ENCODE measurements around the gene BRWD1. TPM values are rescaled to one million over a fixed set of nuclear protein-coding genes. Genes with fewer than 3 reads are reported as not detected.

The BRWD1 gene
- total and polyA plus RNA-seq, 2 experiments from 2014 or later, result 35.2 to 75.5 TPM

DNA sequence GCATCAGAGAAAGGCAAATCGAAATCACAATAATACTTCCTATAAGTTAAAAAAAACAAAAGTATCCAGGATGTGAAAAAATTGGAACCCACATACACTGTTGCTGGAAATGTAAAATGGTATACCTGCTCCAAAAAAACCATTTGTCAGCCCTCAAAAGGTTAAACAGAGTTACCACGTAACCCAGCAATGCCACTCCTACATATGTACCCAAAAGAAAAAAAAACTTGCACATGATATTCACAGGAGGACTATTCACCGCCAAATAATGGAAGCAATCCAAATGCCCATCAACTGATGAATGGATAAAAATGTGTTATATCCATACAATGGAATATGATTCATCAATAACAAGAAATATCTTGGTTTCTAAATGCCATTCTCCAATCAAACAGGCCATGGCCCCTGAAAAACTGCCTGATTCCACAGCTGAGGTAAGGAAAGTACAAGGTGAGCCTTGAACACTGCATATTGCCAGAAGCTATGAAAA, 91.4 kb downstream of the BRWD1 start:
- Histone ChIP-seq H4K20me1 (replicated peaks; ENCODE audit: insufficient read depth) (no peaks in the 10 kb centered on the region), H3K4me1 (ENCODE audit: insufficient read depth) (no peaks in the 10 kb centered on the region), H3F3A (replicated peaks; ENCODE audit: low read depth) (no peaks in the 10 kb centered on the region), H3K27me3 (ENCODE audit: insufficient read depth) (no peaks in the 10 kb centered on the region), H3K36me3 (ENCODE audit: insufficient read depth) (peaks cover 23% of the 10 kb centered on the region; the same call in 1 of the 2 replicates), H2AFZ (no peak overlapping the region), H3K79me2 (replicated peaks; ENCODE audit: insufficient read depth) (no peaks in the 10 kb centered on the region), H3K9me2 (ENCODE audit: insufficient read depth) (no peaks in the 10 kb centered on the region), H3K27ac (ENCODE audit: low read depth) (no peak overlapping the region), H3K4me2 (no peak overlapping the region), H3K4me3 (no peak overlapping the region)
- Mint-ChIP-seq H3K27ac (no peak overlapping the region), H3K4me3 (no peak overlapping the region), H3K4me1 (no peaks in the 10 kb centered on the region), H3K27me3 (ENCODE audit: insufficient read depth, low read depth, poor library complexity) (no peaks in the 10 kb centered on the region), H3K36me3 (ENCODE audit: low read depth) (peaks cover 44% of the 10 kb centered on the region), H3K9me3 (no peaks in the 10 kb centered on the region)
- no peak for ATAC-seq
- no peak for TF ChIP-seq ETS1 (IDR thresholded peaks at IDR 0.05)
- DNase-seq (ENCODE audit: low spot score), result no peak

GRCh38 chr21:39221282-39221996, 92.0 kb downstream of the BRWD1 start:
- Mint-ChIP-seq H3K36me3 (ENCODE audit: low read depth) (peaks cover 39% of the 10 kb centered on the region), H3K9me3 (no peaks in the 10 kb centered on the region), H3K27ac (0 out of 2 replicates have a peak overlapping the region, but pooled peaks have one; percentile 75), H3K4me1 (no peaks in the 10 kb centered on the region), H3K4me3 (no peak overlapping the region), H3K27me3 (ENCODE audit: insufficient read depth, low read depth, poor library complexity) (no peaks in the 10 kb centered on the region)
- Histone ChIP-seq H3K27ac (ENCODE audit: low read depth) (no peak overlapping the region), H2AFZ (no peak overlapping the region), H4K20me1 (replicated peaks; ENCODE audit: insufficient read depth) (no peaks in the 10 kb centered on the region), H3F3A (replicated peaks; ENCODE audit: low read depth) (no peaks in the 10 kb centered on the region), H3K4me1 (ENCODE audit: insufficient read depth) (no peaks in the 10 kb centered on the region), H3K36me3 (ENCODE audit: insufficient read depth) (peaks cover 23% of the 10 kb centered on the region; the same call in 1 of the 2 replicates), H3K4me3 (no peak overlapping the region), H3K4me2 (no peak overlapping the region), H3K27me3 (ENCODE audit: insufficient read depth) (no peaks in the 10 kb centered on the region), H3K9me2 (ENCODE audit: insufficient read depth) (no peaks in the 10 kb centered on the region), H3K79me2 (replicated peaks; ENCODE audit: insufficient read depth) (no peaks in the 10 kb centered on the region)
- no peak for ATAC-seq
- DNase-seq (ENCODE audit: low spot score), result no peak
- TF ChIP-seq NANOG (IDR thresholded peaks at IDR 0.05; ENCODE audit: borderline replicate concordance) (no peak), ZNF462 (CRISPR knock-in tag; IDR thresholded peaks at IDR 0.05) (no peak), ETS1 (IDR thresholded peaks at IDR 0.05) (no peak), POLR2AphosphoS5 (IDR thresholded peaks at IDR 0.05; ENCODE audit: low read depth) (no peak), REST (IDR thresholded peaks at IDR 0.05; ENCODE audit: unreplicated experiment) (no peak), CREB1 (CRISPR knock-in tag; IDR thresholded peaks at IDR 0.05; ENCODE audit: low read depth) (no peak), EZH2 (IDR thresholded peaks at IDR 0.05; ENCODE audit: low read depth, unreplicated experiment) (no peak), JUNB (IDR thresholded peaks at IDR 0.05; ENCODE audit: unreplicated experiment) (no peak)

Data from GM23338 (cell line).